HCT116 (cell line): Measurements from ENCODE around the gene PCDHGC5. TPM values are rescaled to one million over a fixed set of nuclear protein-coding genes. Genes with fewer than 3 reads are reported as not detected.

Source experiments
- ATAC-seq: fragments of 200-7000 bp; cut with Tn5 transposase; 2 replicates; pipeline ENCODE4 v1.9.1; 2020; ENCODE audit warnings: mild to moderate bottlenecking, moderate library complexity
- BruUV-seq: library from RNA; stranded (reverse); fragments of 400-500 nt; replicated peaks from 2 replicates; lab custom pipeline; 2021; lab: Mats Ljungman, UMichigan
- CTCF ChIA-PET: fragments of 300-600 bp; sonication (Branson Sonifier 250); formaldehyde crosslinking; loops from one replicate; lab custom pipeline; 2021; ENCODE audit warnings: antibody characterized with exemption; lab: Charles Lee
- POLR2A ChIA-PET: fragments of 300-600, 350-600 bp; sonication (Branson Sonifier 250); formaldehyde crosslinking; loops from one replicate; lab custom pipeline; 2021; ENCODE audit warnings: antibody characterized with exemption; lab: Charles Lee
- RAD21 ChIA-PET, 2 experiments: fragments of 300-600 bp; sonication (Branson Sonifier 250); formaldehyde crosslinking; loops; one replicate each; lab custom pipeline; 2023; ENCODE audit warnings: low total read pairs in 2 of 2; ENCODE audit not compliant: uncharacterized antibody in 2 of 2, unreplicated experiment in 2 of 2, low non-redundant PET in 1 of 2; lab: Charles Lee
- DNase-seq: peaks from one replicate; pipeline ENCODE4 v3.0.0-alpha.2; 2010; ENCODE audit warnings: low read depth, low spot score
- H2AFZ ChIP-seq: fragments of 200-600 bp; shearing (Covaris generic), sonication (generic); 2 replicates; pipeline ENCODE4 v1.6.1; 2017; ENCODE audit warnings: low read depth, mixed run types, mixed read lengths, antibody characterized with exemption, low read length; ENCODE audit not compliant: poor library complexity, severe bottlenecking
- H3K27ac ChIP-seq: 2 replicates; pipeline ENCODE4 v1.5.1; 2012; ENCODE audit warnings: low read depth, low read length
- H3K27me3 ChIP-seq: fragments of 200-600 bp; sonication (generic); 2 replicates; pipeline ENCODE4 v1.6.1; 2016; ENCODE audit warnings: mixed run types, low read length, mixed read lengths; ENCODE audit not compliant: insufficient read depth
- H3K36me3 ChIP-seq, 2 experiments: fragments of 200-500 bp in 1 of 2; fragments of 200-600 bp in 1 of 2; sonication (Bioruptor generic) in 1 of 2; sonication (generic) in 1 of 2; 2 replicates each; pipeline versions ENCODE4 v1.5.1 to v1.6.1; 2014 to 2016; ENCODE audit warnings: low read length in 2 of 2, inconsistent platforms in 1 of 2, mixed read lengths in 1 of 2, mixed run types in 1 of 2; ENCODE audit not compliant: insufficient read depth in 2 of 2, control insufficient read depth in 1 of 2
- H3K4me1 ChIP-seq, 2 experiments: fragments of 200-600 bp in 1 of 2; sonication (generic) in 1 of 2; 2 replicates each; pipeline versions ENCODE4 v1.5.1 to v1.6.1; 2012 to 2017; ENCODE audit warnings: low read length in 2 of 2, inconsistent platforms in 1 of 2, mild to moderate bottlenecking in 1 of 2, mixed read lengths in 1 of 2, mixed run types in 1 of 2, moderate library complexity in 1 of 2; ENCODE audit not compliant: insufficient read depth in 2 of 2, control insufficient read depth in 1 of 2
- H3K4me2 ChIP-seq: fragments of 200-600 bp; sonication (generic); 2 replicates; pipeline ENCODE4 v1.6.1; 2017; ENCODE audit warnings: mixed run types, low read length, mixed read lengths
- H3K4me3 ChIP-seq, 2 experiments: fragments of 200-600 bp in 1 of 2; sonication (generic) in 1 of 2; replicated peaks in 1 of 2; 2 replicates each; pipeline ENCODE4 v1.5.1; 2011 to 2016; ENCODE audit warnings: low read length in 2 of 2, control low read depth in 1 of 2, low read depth in 1 of 2, mild to moderate bottlenecking in 1 of 2, mixed read lengths in 1 of 2, mixed run types in 1 of 2
- H3K79me2 ChIP-seq: fragments of 200-600 bp; sonication (generic); 2 replicates; pipeline ENCODE4 v1.6.1; 2017; ENCODE audit warnings: mild to moderate bottlenecking, mixed run types, low read length, moderate library complexity, mixed read lengths; ENCODE audit not compliant: insufficient read depth
- H3K9ac ChIP-seq: fragments of 200-600 bp; sonication (generic); 2 replicates; pipeline ENCODE4 v1.6.1; 2016; ENCODE audit warnings: low read length, mixed read lengths
- H3K9me2 ChIP-seq: fragments of 200-600 bp; sonication (generic), shearing (Covaris generic); 2 replicates; pipeline ENCODE4 v1.6.1; 2017; ENCODE audit warnings: mixed run types, mild to moderate bottlenecking, moderate library complexity; ENCODE audit not compliant: insufficient read depth
- H3K9me3 ChIP-seq, 2 experiments: fragments of 200-500 bp in 1 of 2; fragments of 200-600 bp in 1 of 2; sonication (Bioruptor generic) in 1 of 2; sonication (generic) in 1 of 2; 2 replicates each; pipeline ENCODE4 v1.6.1; 2014 to 2017; ENCODE audit warnings: low read length in 2 of 2, mixed read lengths in 2 of 2, inconsistent platforms in 1 of 2, low read depth in 1 of 2, mild to moderate bottlenecking in 1 of 2, mixed run types in 1 of 2, moderate library complexity in 1 of 2; ENCODE audit not compliant: control insufficient read depth in 1 of 2, insufficient read depth in 1 of 2
- H4K20me1 ChIP-seq: fragments of 200-600 bp; sonication (generic), shearing (Covaris generic); 2 replicates; pipeline ENCODE4 v1.6.1; 2017; ENCODE audit warnings: mixed run types, mild to moderate bottlenecking, moderate library complexity; ENCODE audit not compliant: insufficient read depth
- CBX3 ChIP-seq: IDR thresholded peaks from 2 replicates; pipeline ENCODE4 v1.6.1; 2012; ENCODE audit warnings: low read depth
- ELF1 ChIP-seq: IDR thresholded peaks from 2 replicates; pipeline ENCODE4 v1.6.1; 2012; ENCODE audit warnings: low read depth, borderline replicate concordance
- FOSL1 ChIP-seq: IDR thresholded peaks from 2 replicates; pipeline ENCODE4 v1.6.1; 2012; ENCODE audit warnings: low read depth
- POLR2AphosphoS5 ChIP-seq: IDR thresholded peaks from 2 replicates; pipeline ENCODE4 v1.6.1; 2011; ENCODE audit warnings: mild to moderate bottlenecking, low read depth, low read length, moderate library complexity
- SIN3A ChIP-seq: IDR thresholded peaks from 2 replicates; pipeline ENCODE4 v1.6.1; 2012; ENCODE audit warnings: low read depth
- SP1 ChIP-seq: IDR thresholded peaks from 2 replicates; pipeline ENCODE4 v1.6.1; 2012; ENCODE audit warnings: low read depth
- TCF7L2 ChIP-seq: IDR thresholded peaks from 2 replicates; pipeline ENCODE4 v1.7.0; 2011; ENCODE audit warnings: borderline replicate concordance, inconsistent platforms; ENCODE audit not compliant: insufficient read depth, insufficient read length; ENCODE audit errors: extremely low read depth
- YY1 ChIP-seq: IDR thresholded peaks from 2 replicates; pipeline ENCODE4 v1.6.1; 2011; ENCODE audit warnings: low read length, low read depth, moderate library complexity, mild to moderate bottlenecking; ENCODE audit not compliant: insufficient replicate concordance; ENCODE audit errors: extremely low read depth
- ZBTB33 ChIP-seq: IDR thresholded peaks from 2 replicates; pipeline ENCODE4 v1.6.1; 2011; ENCODE audit warnings: mild to moderate bottlenecking, low read length, moderate library complexity; ENCODE audit not compliant: insufficient replicate concordance; ENCODE audit errors: extremely low read depth
- ZFX ChIP-seq: fragments of 450-650 bp; IDR thresholded peaks from 2 replicates; pipeline ENCODE4 v1.6.1; 2017
- ZNF274 ChIP-seq: fragments of 200-500 bp; sonication (Bioruptor generic); IDR thresholded peaks from 2 replicates; pipeline ENCODE4 v1.6.1; 2014; ENCODE audit warnings: mild to moderate bottlenecking, low read depth, low read length, inconsistent platforms
- intact Hi-C: fragments of 100-400 bp; cut with micrococcal nuclease; formaldehyde crosslinking; loops from 2 replicates; pipeline ENCODE4 v1.10.0; 2022
- total RNA-seq: library from RNA; stranded (reverse); gene quantifications from one replicate; pipeline ENCODE4 v1.2.1, GENCODE V29; 2021; ENCODE audit not compliant: unreplicated experiment
- TF ChIP-seq, protein P1 (sequence below): IDR thresholded peaks from 2 replicates; pipeline ENCODE4 v1.6.1; 2012
- TF ChIP-seq, protein P2 (sequence below): IDR thresholded peaks from 2 replicates; pipeline ENCODE4 v1.6.1; 2012; ENCODE audit warnings: low read depth
- TF ChIP-seq, protein P3 (sequence below): IDR thresholded peaks from 2 replicates; pipeline ENCODE4 v1.6.1; 2012

Gene PCDHGC5
- total RNA-seq, 1 experiment from 2014 or later = not detected

DNA sequence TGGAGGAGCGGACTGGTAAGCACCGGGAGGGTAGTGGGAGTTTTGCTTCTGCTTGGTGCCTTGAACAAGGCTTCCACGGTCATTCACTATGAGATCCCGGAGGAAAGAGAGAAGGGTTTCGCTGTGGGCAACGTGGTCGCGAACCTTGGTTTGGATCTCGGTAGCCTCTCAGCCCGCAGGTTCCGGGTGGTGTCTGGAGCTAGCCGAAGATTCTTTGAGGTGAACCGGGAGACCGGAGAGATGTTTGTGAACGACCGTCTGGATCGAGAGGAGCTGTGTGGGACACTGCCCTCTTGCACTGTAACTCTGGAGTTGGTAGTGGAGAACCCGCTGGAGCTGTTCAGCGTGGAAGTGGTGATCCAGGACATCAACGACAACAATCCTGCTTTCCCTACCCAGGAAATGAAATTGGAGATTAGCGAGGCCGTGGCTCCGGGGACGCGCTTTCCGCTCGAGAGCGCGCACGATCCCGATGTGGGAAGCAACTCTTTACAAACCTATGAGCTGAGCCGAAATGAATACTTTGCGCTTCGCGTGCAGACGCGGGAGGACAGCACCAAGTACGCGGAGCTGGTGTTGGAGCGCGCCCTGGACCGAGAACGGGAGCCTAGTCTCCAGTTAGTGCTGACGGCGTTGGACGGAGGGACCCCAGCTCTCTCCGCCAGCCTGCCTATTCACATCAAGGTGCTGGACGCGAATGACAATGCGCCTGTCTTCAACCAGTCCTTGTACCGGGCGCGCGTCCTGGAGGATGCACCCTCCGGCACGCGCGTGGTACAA lies 12.6 kb upstream of the PCDHGC5 start:
- H3K36me3 ChIP-seq = no peaks in the 10 kb centered on the region
- RAD21 ChIA-PET = no interaction called here
- no peak overlapping the region for H3K4me2 ChIP-seq
- ATAC-seq (no peak), DNase-seq (no peak)
- no peaks in the 10 kb centered on the region for H3K9me3 ChIP-seq
- no TSS peak for BruUV-seq
- intact Hi-C loops = no loop called here
- POLR2A ChIA-PET = no interaction called here
- no peak overlapping the region for H3K4me3 ChIP-seq
- H3K79me2 ChIP-seq = no peaks in the 10 kb centered on the region
- no peaks in the 10 kb centered on the region for H3K9me2 ChIP-seq
- H3K27ac ChIP-seq = no peak overlapping the region
- no peaks in the 10 kb centered on the region for H4K20me1 ChIP-seq
- no peak overlapping the region for H2AFZ ChIP-seq
- CTCF ChIA-PET = no interaction called here
- H3K9ac ChIP-seq = no peak overlapping the region
- no peaks in the 10 kb centered on the region for H3K27me3 ChIP-seq
- H3K4me1 ChIP-seq = no peaks in the 10 kb centered on the region
- TF ChIP-seq SIN3A = no peak
- TF ChIP-seq, protein P1, sequence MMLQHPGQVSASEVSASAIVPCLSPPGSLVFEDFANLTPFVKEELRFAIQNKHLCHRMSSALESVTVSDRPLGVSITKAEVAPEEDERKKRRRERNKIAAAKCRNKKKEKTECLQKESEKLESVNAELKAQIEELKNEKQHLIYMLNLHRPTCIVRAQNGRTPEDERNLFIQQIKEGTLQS = no peak
- no peak for TF ChIP-seq FOSL1
- TF ChIP-seq POLR2AphosphoS5 = no peak
- TF ChIP-seq CBX3 = no peak
- TF ChIP-seq, protein P2, sequence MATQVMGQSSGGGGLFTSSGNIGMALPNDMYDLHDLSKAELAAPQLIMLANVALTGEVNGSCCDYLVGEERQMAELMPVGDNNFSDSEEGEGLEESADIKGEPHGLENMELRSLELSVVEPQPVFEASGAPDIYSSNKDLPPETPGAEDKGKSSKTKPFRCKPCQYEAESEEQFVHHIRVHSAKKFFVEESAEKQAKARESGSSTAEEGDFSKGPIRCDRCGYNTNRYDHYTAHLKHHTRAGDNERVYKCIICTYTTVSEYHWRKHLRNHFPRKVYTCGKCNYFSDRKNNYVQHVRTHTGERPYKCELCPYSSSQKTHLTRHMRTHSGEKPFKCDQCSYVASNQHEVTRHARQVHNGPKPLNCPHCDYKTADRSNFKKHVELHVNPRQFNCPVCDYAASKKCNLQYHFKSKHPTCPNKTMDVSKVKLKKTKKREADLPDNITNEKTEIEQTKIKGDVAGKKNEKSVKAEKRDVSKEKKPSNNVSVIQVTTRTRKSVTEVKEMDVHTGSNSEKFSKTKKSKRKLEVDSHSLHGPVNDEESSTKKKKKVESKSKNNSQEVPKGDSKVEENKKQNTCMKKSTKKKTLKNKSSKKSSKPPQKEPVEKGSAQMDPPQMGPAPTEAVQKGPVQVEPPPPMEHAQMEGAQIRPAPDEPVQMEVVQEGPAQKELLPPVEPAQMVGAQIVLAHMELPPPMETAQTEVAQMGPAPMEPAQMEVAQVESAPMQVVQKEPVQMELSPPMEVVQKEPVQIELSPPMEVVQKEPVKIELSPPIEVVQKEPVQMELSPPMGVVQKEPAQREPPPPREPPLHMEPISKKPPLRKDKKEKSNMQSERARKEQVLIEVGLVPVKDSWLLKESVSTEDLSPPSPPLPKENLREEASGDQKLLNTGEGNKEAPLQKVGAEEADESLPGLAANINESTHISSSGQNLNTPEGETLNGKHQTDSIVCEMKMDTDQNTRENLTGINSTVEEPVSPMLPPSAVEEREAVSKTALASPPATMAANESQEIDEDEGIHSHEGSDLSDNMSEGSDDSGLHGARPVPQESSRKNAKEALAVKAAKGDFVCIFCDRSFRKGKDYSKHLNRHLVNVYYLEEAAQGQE = no peak
- no peak for TF ChIP-seq ELF1
- no peak for TF ChIP-seq YY1
- no peak for TF ChIP-seq TCF7L2
- TF ChIP-seq SP1 = no peak
- TF ChIP-seq ZBTB33 = no peak
- TF ChIP-seq ZNF274 = no peak
- no peak for TF ChIP-seq ZFX
- TF ChIP-seq, protein P3, sequence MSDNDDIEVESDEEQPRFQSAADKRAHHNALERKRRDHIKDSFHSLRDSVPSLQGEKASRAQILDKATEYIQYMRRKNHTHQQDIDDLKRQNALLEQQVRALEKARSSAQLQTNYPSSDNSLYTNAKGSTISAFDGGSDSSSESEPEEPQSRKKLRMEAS = no peak
- TF ChIP-seq, all 23 proteins: peak for 0
